K562 (cell line): Measurements from ENCODE around the gene NSF. TPM values are rescaled to one million over a fixed set of nuclear protein-coding genes. Genes with fewer than 3 reads are reported as not detected.

Source experiments
- BDP1 ChIP-seq: IDR thresholded peaks from 3 replicates; pipeline ENCODE4 v1.6.1; 2011; ENCODE audit not compliant: insufficient read length, insufficient read depth
- C11orf30 ChIP-seq: fragments of 450-650 bp; IDR thresholded peaks from 2 replicates; pipeline ENCODE4 v1.6.1; 2016; ENCODE audit warnings: low read depth, mild to moderate bottlenecking
- E2F3 ChIP-seq: fragments of 250-450 bp; sonication (Bioruptor Pico); IDR thresholded peaks from 2 replicates; pipeline ENCODE4 v1.4.0; 2020; ENCODE audit warnings: mild to moderate bottlenecking
- HDAC1 ChIP-seq, 2 experiments: fragments of 450-650 bp; IDR thresholded peaks; 2 replicates each; pipeline ENCODE4 v1.6.1; 2016 to 2017; ENCODE audit warnings: inconsistent platforms in 1 of 2, mild to moderate bottlenecking in 1 of 2, moderate library complexity in 1 of 2
- KDM2B ChIP-seq: fragments of 250-450 bp; sonication (Bioruptor Pico); IDR thresholded peaks from 2 replicates; pipeline ENCODE4 v1.8.0; 2021; ENCODE audit warnings: mild to moderate bottlenecking, moderate library complexity
- MYNN ChIP-seq, 2 experiments: sonication (generic); formaldehyde crosslinking in 1 of 2; IDR thresholded peaks; 2 replicates each; pipeline versions ENCODE4 v1.5.0 to v1.6.1; 2016 to 2020; ENCODE audit warnings: antibody characterized with exemption in 1 of 2, missing genetic modification reagents in 1 of 2
- NONO ChIP-seq, 2 experiments: fragments of 200-400 bp in 1 of 2; fragments of 450-650 bp in 1 of 2; formaldehyde crosslinking in 1 of 2; IDR thresholded peaks; 2 replicates each; pipeline ENCODE4 v1.6.1; 2017; ENCODE audit warnings: low read depth in 2 of 2, mild to moderate bottlenecking in 2 of 2, moderate library complexity in 2 of 2, low read length in 1 of 2
- POLR2A ChIP-seq: fragments of 450-650 bp; conservative IDR thresholded peaks from 2 replicates; pipeline ENCODE4 v1.6.1; 2016
- RB1 ChIP-seq: fragments of 450-650 bp; IDR thresholded peaks from 2 replicates; pipeline ENCODE4 v1.6.1; 2017; ENCODE audit warnings: low read depth, mild to moderate bottlenecking
- RNF219 ChIP-seq: fragments of 250-450 bp; sonication (Bioruptor Pico); IDR thresholded peaks from 2 replicates; pipeline ENCODE4 v1.5.0; 2022; ENCODE audit warnings: mild to moderate bottlenecking
- SLC30A9 ChIP-seq: fragments of 250-450 bp; sonication (Bioruptor Pico); IDR thresholded peaks from 2 replicates; pipeline ENCODE4 v1.8.0; 2022; ENCODE audit warnings: mild to moderate bottlenecking, moderate library complexity
- SUPT5H ChIP-seq: fragments of 450-650 bp; IDR thresholded peaks from 2 replicates; pipeline ENCODE4 v1.6.1; 2016
- TBP ChIP-seq: optimal IDR thresholded peaks from 2 replicates; pipeline ENCODE3; 2011; ENCODE audit warnings: low read depth, low read length, improper control_type of control experiment
- ZNF121 ChIP-seq: sonication (generic); formaldehyde crosslinking; conservative IDR thresholded peaks from 2 replicates; pipeline ENCODE4 v1.8.0; 2022; ENCODE audit warnings: missing genetic modification reagents
- ZNF124 ChIP-seq: sonication (generic); formaldehyde crosslinking; IDR thresholded peaks from 2 replicates; pipeline ENCODE4 v1.8.1; 2022; ENCODE audit warnings: missing genetic modification reagents
- ZNF518B ChIP-seq: fragments of 250-450 bp; sonication (Bioruptor Pico); IDR thresholded peaks from 2 replicates; pipeline ENCODE4 v1.5.0; 2021; ENCODE audit warnings: mild to moderate bottlenecking, moderate library complexity
- ZNF584 ChIP-seq: fragments of 200-800 bp; sonication (Bioruptor generic); IDR thresholded peaks from 2 replicates; pipeline ENCODE4 v1.6.1; 2016; ENCODE audit warnings: low read depth, mild to moderate bottlenecking, missing genetic modification characterization, missing compliant biosample characterization
- polyA plus RNA-seq, 8 experiments: library from polyadenylated mRNA; depleted of rRNA in 4 of 8; stranded (reverse) in 5 of 8; unstranded in 3 of 8; fragments of >200 nt; fragmentation: Nextera tagmentation in 2 of 8; fragmentation: Illumina TruSeq in 1 of 8; extraction: Ambion mirVana in 2 of 8; extraction: Trizol in 1 of 8; gene quantifications; 2 replicates each; pipeline versions ENCODE4 v1.2.1 to v1.2.3, GENCODE V29; 2011 to 2014; ENCODE audit warnings: inconsistent platforms in 1 of 8, missing spikeins in 1 of 8
- total RNA-seq, 7 experiments: library from RNA; depleted of rRNA in 6 of 7; stranded (reverse); fragments of >200 nt in 6 of 7; fragmentation: Illumina TruSeq in 2 of 7; extraction: Trizol in 2 of 7; gene quantifications; 2 replicates each; pipeline versions ENCODE4 v1.2.1 to v1.2.3, GENCODE V29; 2011 to 2021; ENCODE audit warnings: low replicate concordance in 1 of 7
- TF ChIP-seq, protein P1 (sequence below), 3 experiments: fragments of 200-800 bp in 1 of 3; sonication (Bioruptor generic) in 1 of 3; sonication (generic) in 1 of 3; formaldehyde crosslinking in 1 of 3; IDR thresholded peaks; 2 replicates each; pipeline versions ENCODE4 v1.6.1 to v1.8.0; 2016 to 2022; ENCODE audit warnings: mild to moderate bottlenecking in 2 of 3, missing compliant biosample characterization in 2 of 3, missing genetic modification characterization in 2 of 3, missing genetic modification reagents in 1 of 3
- TF ChIP-seq, protein P2 (sequence below): fragments of 200-400 bp; formaldehyde crosslinking; IDR thresholded peaks from 2 replicates; pipeline ENCODE4 v1.6.1; 2017; ENCODE audit warnings: mild to moderate bottlenecking, low read depth, low read length, moderate library complexity

The NSF gene
- total and polyA plus RNA-seq, 9 of the 15 experiments (the other 6 are each of a cell fraction or from before 2014, with no cell fraction given): 16.7 to 39.8 (median 36.7) TPM

- TF ChIP-seq E2F3: no peak
- no peak for TF ChIP-seq ZNF124 (CRISPR knock-in tag)
- no peak for TF ChIP-seq SLC30A9 (CRISPR knock-in tag)
- TF ChIP-seq, protein P1, sequence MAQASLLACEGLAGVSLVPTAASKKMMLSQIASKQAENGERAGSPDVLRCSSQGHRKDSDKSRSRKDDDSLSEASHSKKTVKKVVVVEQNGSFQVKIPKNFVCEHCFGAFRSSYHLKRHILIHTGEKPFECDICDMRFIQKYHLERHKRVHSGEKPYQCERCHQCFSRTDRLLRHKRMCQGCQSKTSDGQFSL (CRISPR knock-in tag; IDR thresholded peaks at IDR 0.05): no peak
- TF ChIP-seq, protein P1 (tag; IDR thresholded peaks at IDR 0.05): peak in 1 of 2 experiments; percentile 49; a peak in 1 of 4 replicates
- TF ChIP-seq C11orf30: no peak
- TF ChIP-seq RB1: peak; percentile 63
- no peak for TF ChIP-seq ZNF518B (CRISPR knock-in tag)
- TF ChIP-seq HDAC1 (IDR thresholded peaks at IDR 0.05): peak in 1 of 2 experiments; percentile 20; a peak in 1 of 4 replicates
- TF ChIP-seq NONO (IDR thresholded peaks at IDR 0.05; ENCODE audit: low read depth in 2 of 2, low read length in 1 of 2): no peak
- no peak for TF ChIP-seq ZNF121 (CRISPR knock-in tag)
- no peak for TF ChIP-seq SUPT5H
- no peak for TF ChIP-seq MYNN (IDR thresholded peaks at IDR 0.05)
- TF ChIP-seq MYNN (CRISPR knock-in tag; IDR thresholded peaks at IDR 0.05): no peak
- peak; percentile 55 for TF ChIP-seq POLR2A
- no peak for TF ChIP-seq ZNF584 (CRISPR knock-in tag)
- TF ChIP-seq KDM2B (CRISPR knock-in tag): peak; percentile 85; the same call in 1 of the 2 replicates
- TF ChIP-seq, protein P2, sequence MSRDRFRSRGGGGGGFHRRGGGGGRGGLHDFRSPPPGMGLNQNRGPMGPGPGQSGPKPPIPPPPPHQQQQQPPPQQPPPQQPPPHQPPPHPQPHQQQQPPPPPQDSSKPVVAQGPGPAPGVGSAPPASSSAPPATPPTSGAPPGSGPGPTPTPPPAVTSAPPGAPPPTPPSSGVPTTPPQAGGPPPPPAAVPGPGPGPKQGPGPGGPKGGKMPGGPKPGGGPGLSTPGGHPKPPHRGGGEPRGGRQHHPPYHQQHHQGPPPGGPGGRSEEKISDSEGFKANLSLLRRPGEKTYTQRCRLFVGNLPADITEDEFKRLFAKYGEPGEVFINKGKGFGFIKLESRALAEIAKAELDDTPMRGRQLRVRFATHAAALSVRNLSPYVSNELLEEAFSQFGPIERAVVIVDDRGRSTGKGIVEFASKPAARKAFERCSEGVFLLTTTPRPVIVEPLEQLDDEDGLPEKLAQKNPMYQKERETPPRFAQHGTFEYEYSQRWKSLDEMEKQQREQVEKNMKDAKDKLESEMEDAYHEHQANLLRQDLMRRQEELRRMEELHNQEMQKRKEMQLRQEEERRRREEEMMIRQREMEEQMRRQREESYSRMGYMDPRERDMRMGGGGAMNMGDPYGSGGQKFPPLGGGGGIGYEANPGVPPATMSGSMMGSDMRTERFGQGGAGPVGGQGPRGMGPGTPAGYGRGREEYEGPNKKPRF: no peak
- TF ChIP-seq BDP1: no peak
- TF ChIP-seq TBP: no peak
- no peak for TF ChIP-seq RNF219 (CRISPR knock-in tag)
These were observed 181.3 kb downstream of the NSF start (continued) for GRCh38 chr17:46771561-46772474.
